Fibroblast of skin of right quadriceps (primary cell): ENCODE measurements around the gene L3MBTL3.

Source experiments
- DNase-seq: peaks from one replicate; pipeline ENCODE4 v3.0.0-alpha.2; 2013

Gene L3MBTL3

GRCh38 chr6:130018292-130018743 lies at the start of gene L3MBTL3:
TSS of gene L3MBTL3 (plus strand) at chr6:130018581. CDS start at chr6:130042700, 24,119 bp downstream.
- peak; percentile 85 for DNase-seq

DNA sequence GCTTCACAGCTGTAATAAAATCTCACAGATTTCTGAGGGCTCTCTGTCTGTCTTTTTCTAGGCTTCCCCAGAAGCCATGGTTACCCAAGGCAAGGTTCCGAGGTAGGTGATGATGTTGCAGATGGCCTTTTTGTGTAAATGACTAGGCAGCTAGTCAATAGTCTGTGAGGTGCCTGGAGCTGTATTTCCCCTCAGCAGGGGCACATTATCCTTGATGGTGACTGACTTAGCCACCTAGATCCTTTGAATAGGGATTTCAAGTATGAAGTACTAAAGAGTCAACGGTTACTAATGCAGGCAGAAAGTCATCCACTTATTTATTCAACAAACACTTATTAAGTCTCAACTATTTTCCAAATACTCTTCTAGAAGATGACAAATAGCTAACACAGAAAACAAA lies 49.3 kb upstream of the L3MBTL3 start:
- no peak for DNase-seq

DNA sequence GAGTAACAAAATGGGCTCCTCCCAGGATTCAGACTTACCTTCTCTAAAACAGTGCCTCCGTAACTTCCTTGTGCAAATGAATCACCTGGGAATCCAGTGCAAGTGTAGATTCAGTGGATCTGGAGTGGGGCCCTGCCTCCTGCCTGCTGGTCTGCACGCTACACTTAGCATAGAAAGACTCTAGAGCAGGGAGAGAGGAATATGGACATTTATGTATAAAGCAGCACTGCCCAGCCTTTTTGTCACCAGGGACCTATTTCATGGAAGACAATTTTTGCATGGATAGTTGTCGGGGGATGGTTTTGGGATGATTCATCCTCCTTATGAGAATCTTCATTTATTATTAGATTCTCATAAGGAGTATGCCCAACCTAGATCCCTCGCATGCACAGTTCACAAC lies 42.3 kb upstream of the L3MBTL3 start:
- DNase-seq = no peak

DNA sequence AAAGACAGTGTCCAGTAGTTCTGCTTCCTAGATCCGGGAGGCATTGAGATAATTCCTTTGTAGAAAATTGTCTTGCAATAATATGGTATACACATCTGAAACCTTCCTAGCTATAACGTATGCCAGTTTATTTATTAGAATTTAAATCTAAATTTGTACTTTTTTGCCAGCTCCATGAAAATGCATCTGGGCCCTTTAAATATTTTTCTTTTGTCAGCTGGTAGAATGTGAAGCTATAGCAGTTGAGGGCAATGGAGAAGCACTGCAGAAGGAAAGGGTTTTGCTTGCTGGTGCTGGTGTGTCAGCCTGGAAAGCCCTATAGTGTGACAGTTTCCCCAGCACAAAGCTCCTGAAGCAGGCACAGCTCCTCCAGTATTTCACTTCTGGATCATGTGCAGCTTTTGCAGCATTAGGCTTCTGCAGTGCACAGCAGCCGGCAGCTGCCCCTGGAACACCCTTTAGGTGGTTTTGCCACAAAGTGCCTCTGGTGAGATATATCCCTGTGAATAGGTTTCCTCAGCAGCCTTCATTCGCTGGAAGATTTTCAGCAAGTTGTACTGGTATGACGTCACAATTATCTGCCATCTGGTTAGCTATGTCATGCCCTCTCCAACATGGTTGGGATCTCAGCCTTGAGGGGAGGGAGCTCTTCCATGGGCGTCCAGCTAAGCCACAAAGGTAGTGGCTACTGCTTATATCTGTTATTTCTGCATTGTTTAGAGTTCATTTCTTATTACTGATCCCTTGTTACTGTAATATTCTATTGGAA lies 40.0 kb upstream of the L3MBTL3 start:
- DNase-seq = no peak

GRCh38 chr6:129980821-129981220 lies 37.6 kb upstream of the L3MBTL3 start:
- DNase-seq = no peak

- no peak for DNase-seq
Observed at GRCh38 chr6:129981598-129981997, 36.8 kb upstream of the L3MBTL3 start.

GRCh38 chr6:129989396-129989795 lies 29.0 kb upstream of the L3MBTL3 start:
- DNase-seq = no peak

- DNase-seq = no peak
Observed at GRCh38 chr6:129992881-129993280, 25.5 kb upstream of the L3MBTL3 start.

DNA sequence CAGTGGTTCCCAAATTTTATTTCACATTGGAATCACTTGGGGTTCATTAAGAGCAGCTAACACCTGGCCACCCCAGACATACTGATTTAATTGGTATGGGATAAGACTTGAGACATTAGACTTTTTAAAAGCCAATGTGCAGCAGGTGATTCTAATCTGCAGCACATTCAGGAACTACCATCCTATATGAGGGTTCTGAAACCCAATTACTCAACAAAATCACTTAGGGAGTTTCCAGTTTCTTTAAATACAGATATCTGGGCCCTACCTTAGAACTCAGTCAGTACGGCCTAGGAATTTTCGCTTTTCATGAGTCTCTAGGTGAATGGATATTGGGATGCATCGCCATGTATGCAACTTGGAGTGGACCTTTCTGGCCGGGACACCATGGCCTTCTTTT lies 24.0 kb upstream of the L3MBTL3 start:
- no peak for DNase-seq

DNA sequence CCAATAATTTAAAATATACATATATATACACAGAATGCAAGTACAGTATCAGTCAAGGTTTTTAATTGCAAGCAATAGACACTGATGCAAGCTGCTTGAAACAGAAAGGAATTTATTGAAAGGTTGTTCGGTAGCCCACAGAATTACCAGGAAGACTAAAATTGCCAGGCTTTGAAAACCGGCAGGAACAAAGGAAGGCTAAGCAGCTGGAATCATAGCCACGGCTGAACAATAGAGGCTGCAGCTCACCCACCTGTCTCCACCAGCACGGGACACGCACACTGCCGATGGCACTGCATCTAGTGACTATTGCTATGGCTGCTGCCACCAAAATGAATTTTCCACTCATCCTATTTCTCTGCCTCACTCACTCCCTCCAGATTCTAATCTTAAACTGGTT lies 22.0 kb upstream of the L3MBTL3 start:
- no peak for DNase-seq

DNA sequence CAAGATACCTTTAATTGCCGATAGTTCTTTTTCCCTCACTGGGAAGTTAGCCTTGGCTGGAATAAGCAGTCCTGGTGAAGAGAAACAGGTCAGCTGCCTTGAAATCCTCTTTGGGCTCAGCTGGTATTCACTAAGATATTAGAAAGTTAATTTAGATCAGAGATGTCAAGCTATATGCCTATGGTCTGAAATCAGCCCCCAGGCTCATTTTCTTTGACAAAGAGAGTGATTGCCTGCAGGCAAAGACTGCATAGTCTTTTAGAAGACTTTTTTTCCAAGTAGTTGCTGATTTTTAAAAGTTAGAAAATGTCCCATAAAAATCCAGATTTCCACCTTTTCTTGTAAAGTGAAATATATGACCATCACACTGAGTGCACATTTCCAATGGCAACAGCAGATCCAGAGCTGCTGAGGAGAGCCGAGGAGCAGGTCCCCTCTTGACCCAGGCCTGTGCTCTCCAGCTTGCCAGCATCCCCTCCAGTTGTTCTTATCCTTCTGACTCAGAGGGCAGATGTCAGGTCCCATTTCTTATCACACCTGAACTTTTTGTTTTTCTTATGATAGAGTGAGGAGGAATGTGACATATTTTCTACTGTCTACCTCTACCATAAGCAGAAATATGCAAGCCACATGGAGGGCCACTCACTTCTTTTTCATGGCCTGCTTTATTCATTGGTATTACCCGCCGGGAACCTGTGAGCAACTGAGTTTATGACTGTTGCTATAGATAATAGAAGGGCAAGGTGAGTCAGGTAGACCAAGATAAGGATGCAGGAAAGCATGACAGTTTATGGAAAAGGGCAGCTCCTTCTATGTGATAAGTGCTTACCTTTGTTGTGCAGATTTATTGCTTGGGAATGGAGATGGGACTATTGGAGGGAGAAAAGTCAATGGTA lies 17.6 kb upstream of the L3MBTL3 start:
- DNase-seq = no peak

DNA sequence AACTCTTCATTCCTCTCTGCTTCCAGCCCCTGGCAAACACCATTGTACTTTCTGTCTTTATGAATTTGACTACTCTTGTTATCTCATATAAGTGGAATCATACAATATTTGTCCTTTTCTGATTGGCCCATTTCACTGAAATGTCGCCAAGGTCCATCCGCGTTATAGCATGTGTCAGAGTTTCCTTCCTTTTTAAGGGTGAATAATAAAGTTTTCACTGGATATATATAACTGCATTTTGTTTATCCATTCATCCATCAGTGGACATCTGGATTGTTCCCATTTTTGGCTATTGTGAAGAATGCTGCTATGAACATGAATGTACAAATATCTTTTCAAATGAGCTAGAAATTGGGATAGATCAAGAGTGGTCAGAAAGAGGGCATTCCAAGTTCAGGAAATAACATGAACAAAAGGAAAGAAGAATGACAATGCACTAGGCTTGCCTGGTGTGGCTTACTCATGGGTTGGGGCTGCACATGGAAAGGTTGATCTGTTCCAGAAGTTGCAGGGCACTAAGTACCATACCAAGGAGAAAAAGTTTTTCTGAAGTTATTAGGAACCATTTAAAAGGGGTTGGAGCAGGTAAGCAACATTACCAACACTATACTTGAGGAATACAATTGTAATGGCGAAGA lies 10.0 kb upstream of the L3MBTL3 start:
- DNase-seq = no peak

DNA sequence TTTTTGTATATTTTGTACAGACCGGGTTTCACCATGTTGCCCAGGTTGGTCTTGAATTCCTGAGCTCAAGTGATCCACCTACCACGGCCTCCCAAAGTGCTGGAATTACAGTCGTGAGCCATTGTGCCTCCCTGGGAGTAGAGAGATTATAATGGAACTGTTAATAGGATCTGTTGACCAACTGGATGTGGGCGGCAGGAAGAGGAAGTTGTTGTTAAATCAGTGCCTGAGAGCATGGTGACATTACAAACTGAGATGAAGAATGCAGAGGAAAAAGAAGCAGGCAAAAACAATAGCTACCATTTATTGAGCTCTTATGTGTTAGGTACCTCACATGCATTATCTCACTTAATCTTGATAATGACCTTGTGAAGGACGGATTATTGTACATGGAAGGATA lies 9.2 kb upstream of the L3MBTL3 start:
- DNase-seq = no peak

GRCh38 chr6:130010387-130010786 lies 8.0 kb upstream of the L3MBTL3 start:
- no peak for DNase-seq

DNA sequence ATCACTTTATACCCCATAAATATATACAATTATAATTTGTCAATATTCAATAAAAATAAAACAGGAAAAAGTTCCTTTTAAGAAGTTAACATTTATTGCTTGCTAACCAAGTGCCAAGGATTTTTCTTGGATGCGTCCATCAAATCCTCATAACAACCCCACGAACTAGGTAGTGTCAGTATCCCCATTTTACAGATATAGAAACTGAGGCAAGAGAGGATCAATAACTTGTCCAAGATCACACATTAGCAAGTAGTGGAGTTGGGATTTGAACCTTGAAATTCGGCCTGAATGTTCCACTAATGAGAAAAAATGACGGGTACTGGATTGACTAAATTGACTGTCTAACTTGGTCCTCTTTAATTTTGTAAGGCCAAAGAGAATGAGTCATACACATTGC lies 5.7 kb upstream of the L3MBTL3 start:
- DNase-seq = no peak

- DNase-seq = no peak
Observed at GRCh38 chr6:130018744-130019325, 454 bp downstream of the L3MBTL3 start.

GRCh38 chr6:130019326-130020072 lies 1.1 kb downstream of the L3MBTL3 start:
- DNase-seq = peak; percentile 39

DNA sequence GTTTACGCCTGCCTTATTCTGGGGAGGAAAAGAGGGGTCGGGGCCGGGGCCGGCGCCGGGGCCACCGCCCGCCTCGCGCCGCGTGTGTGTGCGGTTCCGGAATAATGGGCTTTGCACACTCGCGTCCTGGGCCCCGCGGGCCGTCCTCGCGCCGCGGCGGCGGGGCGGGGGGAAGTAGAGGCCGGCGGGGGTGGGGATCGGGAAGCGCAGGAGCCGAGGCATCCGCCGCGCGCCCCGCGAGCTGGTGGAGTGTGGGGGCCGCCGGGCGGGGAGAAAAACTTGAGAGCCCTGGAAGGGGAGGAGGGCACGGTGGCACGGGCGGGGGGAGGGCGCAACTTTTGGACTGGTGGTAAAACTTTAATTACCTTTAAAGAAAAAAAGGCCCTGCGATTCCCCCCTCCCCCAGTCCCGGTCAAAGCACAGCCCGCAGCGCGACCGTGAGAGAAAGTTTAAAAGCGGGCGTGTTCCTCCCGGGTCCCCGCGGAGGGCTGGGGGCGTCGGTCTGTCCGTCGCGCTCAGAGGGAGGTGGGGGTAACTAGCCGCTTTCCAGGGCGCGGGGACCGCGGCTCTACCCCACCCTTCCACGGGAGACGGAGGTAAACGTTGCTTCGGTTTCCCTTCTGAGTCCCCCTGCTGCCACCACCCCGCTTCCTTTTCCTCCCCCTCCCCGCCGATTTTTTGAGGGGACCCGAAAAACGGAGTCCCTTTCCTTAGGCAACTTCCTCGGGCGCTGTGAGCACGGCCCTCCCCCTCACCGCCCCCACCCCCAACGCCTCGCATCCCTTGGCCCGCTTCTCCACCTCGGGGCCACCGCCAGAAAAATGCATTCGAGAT lies 1.9 kb downstream of the L3MBTL3 start:
- no peak for DNase-seq

DNA sequence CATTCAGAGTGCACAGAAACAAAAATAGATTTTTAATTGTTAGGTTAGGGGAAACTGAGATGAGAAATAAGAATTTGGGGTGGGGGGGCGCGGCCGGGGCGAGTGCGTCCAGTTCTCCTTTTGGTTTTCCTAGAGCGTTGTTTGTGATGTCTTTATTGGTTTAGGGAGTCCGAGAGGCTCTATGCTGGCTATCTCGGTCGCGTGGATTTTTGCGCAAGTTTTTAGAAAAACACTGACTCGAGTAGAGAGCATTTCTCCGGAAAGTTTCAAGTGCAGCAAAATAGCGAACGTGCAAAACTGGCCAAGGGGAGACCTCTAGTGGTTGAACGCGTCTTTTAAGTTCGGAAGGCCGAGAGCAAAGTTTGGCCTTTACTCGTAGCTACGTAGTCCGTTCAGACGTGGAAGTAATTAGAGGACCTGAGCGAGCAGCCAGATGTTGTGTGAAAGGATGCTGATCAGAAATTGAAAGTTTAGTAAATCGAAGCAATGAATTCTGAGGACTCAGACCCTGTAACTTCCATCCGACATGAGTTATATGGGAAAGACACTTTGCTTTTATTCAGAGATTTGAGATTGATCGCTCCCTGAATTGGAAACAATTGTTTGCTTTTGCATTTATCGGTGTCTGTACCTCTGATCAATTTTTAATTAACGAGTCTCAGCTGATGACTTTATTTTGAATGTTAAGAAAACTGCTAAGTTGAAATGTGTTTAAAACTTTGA lies 2.7 kb downstream of the L3MBTL3 start:
- peak; percentile 88 for DNase-seq

DNA sequence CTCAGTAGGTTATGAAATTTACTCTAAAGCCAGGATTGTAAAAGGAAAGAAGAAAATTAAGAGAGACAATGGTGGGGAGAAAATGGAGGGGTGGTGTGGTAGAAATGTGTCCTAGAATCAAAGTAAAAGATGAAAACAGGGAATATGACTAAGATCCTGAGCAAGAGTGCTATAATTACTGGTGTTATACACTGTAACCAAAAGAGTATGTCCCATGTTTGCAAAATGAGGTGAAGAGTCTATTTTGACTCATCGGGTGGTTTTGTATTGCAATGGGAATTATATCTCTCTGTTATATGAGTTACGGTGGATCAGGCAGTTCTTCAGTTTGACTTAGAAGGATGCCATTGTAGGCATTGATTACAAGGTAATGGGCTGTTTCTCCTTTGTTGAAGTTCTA lies 8.5 kb downstream of the L3MBTL3 start:
- peak; percentile 43 for DNase-seq

- no peak for DNase-seq
Observed at GRCh38 chr6:130027948-130028347, 9.6 kb downstream of the L3MBTL3 start.
